GM18951 (cell line): Measurements from ENCODE around the gene PSORS1C1.

Experiments used
- POLR2A ChIP-seq: IDR thresholded peaks from 4 replicates; pipeline ENCODE4 v1.6.1; 2011; ENCODE audit warnings: mild to moderate bottlenecking; ENCODE audit not compliant: insufficient read length, insufficient read depth; ENCODE audit errors: extremely low read depth
- in situ Hi-C: fragments of 300-500 bp; cut with MboI; formaldehyde crosslinking; loops from one replicate; pipeline ENCODE4 v1.12.0; 2022; ENCODE audit warnings: low sequenced_read_pairs, mixed read lengths, inconsistent platforms; ENCODE audit not compliant: unreplicated experiment

Gene PSORS1C1

GRCh38 chr6:31122791-31123706, 8.4 kb downstream of the PSORS1C1 start:
- in situ Hi-C loops: no loop called here
- no peak for TF ChIP-seq POLR2A

GRCh38 chr6:31125162-31125561, 10.6 kb downstream of the PSORS1C1 start:
- no peak for TF ChIP-seq POLR2A
- in situ Hi-C loops: no loop called here

- in situ Hi-C loops: no loop called here
- no peak for TF ChIP-seq POLR2A
Measured at GRCh38 chr6:31125586-31126363, 11.2 kb downstream of the PSORS1C1 start.

- TF ChIP-seq POLR2A: no peak
- in situ Hi-C loops: no loop called here
Measured at GRCh38 chr6:31126396-31127175, 12.0 kb downstream of the PSORS1C1 start.

GRCh38 chr6:31128093-31128676, 13.6 kb downstream of the PSORS1C1 start:
- in situ Hi-C loops: no loop called here
- no peak for TF ChIP-seq POLR2A

- TF ChIP-seq POLR2A: no peak
- in situ Hi-C loops: no loop called here
Measured at GRCh38 chr6:31129130-31129529, 14.5 kb downstream of the PSORS1C1 start.

GRCh38 chr6:31130751-31131150, 16.2 kb downstream of the PSORS1C1 start:
- in situ Hi-C loops: loop anchor here (10.0 kb wide), 1 partner anchor 234 kb away; no protein-coding TSS in a partner anchor
- TF ChIP-seq POLR2A: no peak

GRCh38 chr6:31131595-31131994, 17.0 kb downstream of the PSORS1C1 start:
- in situ Hi-C loops: loop anchor here (10.0 kb wide), 1 partner anchor 233 kb away; no protein-coding TSS in a partner anchor
- no peak for TF ChIP-seq POLR2A

- TF ChIP-seq POLR2A: no peak
- in situ Hi-C loops: loop anchor here (10.0 kb wide), 1 partner anchor 232 kb away; no protein-coding TSS in a partner anchor
Measured at GRCh38 chr6:31132806-31133205, 18.2 kb downstream of the PSORS1C1 start.

GRCh38 chr6:31135710-31136109, 21.1 kb downstream of the PSORS1C1 start:
- no peak for TF ChIP-seq POLR2A
- in situ Hi-C loops: loop anchor here (5.0 to 10.0 kb wide), 2 partner anchors 57 to 229 kb away; no protein-coding TSS in a partner anchor

GRCh38 chr6:31138982-31139381, 24.4 kb downstream of the PSORS1C1 start, which contains the start of gene PSORS1C2:
PSORS1C2 (minus strand) TSS chr6:31139066; CDS start chr6:31139026, 40 bp downstream.
- no peak for TF ChIP-seq POLR2A
- in situ Hi-C loops: loop anchor here (5.0 to 10.0 kb wide), 2 partner anchors 53 to 226 kb away; no protein-coding TSS in a partner anchor

GRCh38 chr6:31139599-31139998, 25.0 kb downstream of the PSORS1C1 start:
- in situ Hi-C loops: loop anchor here (5.0 to 10.0 kb wide), 2 partner anchors 53 to 225 kb away; no protein-coding TSS in a partner anchor
- no peak for TF ChIP-seq POLR2A
